ENCODE data around the gene RYK.

DNA sequence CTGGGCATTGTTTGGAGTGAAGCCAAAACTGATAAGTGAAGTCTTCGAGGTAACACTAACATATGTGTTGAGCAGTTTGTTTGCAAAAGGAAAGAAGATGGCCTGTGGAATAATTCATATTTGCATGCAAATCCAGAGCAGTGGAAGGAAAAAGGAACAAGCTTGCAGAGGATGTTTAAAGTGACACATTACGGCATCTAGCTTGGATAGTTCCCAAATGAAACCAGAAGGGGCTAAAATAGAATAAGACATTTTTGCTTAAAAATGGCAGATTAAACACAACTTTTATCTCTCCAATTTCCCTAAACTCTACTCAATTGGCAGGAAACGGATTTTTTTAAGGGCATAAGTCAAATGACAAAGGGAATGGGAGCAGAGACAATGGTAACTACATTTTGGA is 25.4 kb upstream of the RYK start:
- TF ChIP-seq, protein P1, sequence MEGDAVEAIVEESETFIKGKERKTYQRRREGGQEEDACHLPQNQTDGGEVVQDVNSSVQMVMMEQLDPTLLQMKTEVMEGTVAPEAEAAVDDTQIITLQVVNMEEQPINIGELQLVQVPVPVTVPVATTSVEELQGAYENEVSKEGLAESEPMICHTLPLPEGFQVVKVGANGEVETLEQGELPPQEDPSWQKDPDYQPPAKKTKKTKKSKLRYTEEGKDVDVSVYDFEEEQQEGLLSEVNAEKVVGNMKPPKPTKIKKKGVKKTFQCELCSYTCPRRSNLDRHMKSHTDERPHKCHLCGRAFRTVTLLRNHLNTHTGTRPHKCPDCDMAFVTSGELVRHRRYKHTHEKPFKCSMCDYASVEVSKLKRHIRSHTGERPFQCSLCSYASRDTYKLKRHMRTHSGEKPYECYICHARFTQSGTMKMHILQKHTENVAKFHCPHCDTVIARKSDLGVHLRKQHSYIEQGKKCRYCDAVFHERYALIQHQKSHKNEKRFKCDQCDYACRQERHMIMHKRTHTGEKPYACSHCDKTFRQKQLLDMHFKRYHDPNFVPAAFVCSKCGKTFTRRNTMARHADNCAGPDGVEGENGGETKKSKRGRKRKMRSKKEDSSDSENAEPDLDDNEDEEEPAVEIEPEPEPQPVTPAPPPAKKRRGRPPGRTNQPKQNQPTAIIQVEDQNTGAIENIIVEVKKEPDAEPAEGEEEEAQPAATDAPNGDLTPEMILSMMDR (IDR thresholded peaks at IDR 0.05): no peak
- TF ChIP-seq POLR2A (IDR thresholded peaks at IDR 0.05): no peak
